Liver (tissue), 9 donors: ENCODE measurements around the gene XKR7. TPM values are rescaled to one million over a fixed set of nuclear protein-coding genes. Genes with fewer than 3 reads are reported as not detected.

Experiments used
- DNase-seq: peaks from one replicate; pipeline ENCODE4 v3.0.0-alpha.2; 2017; ENCODE audit warnings: low spot score
- H3K27ac ChIP-seq, 2 donors: one replicate each; pipeline ENCODE4 v1.7.0; 2013; ENCODE audit warnings: inconsistent platforms in 2 of 2, low read length in 2 of 2, control low read depth in 1 of 2, low read depth in 1 of 2, mild to moderate bottlenecking in 1 of 2
- H3K27me3 ChIP-seq, 4 donors: one replicate each; pipeline versions ENCODE4 v1.6.1 to v1.7.0; 2013; ENCODE audit warnings: low read length in 3 of 4, inconsistent platforms in 1 of 4, mild to moderate bottlenecking in 1 of 4, moderate library complexity in 1 of 4; ENCODE audit not compliant: control insufficient read depth in 4 of 4, insufficient read depth in 4 of 4
- H3K36me3 ChIP-seq, 4 donors: one replicate each; pipeline versions ENCODE4 v1.6.1 to v1.7.0; 2013; ENCODE audit warnings: low read length in 3 of 4, mild to moderate bottlenecking in 3 of 4, low read depth in 1 of 4, moderate library complexity in 1 of 4; ENCODE audit not compliant: control insufficient read depth in 4 of 4, insufficient read depth in 3 of 4
- H3K4me1 ChIP-seq, 4 donors: one replicate each; pipeline versions ENCODE4 v1.6.1 to v1.7.0; 2013; ENCODE audit warnings: low read length in 3 of 4, mild to moderate bottlenecking in 3 of 4, moderate library complexity in 1 of 4; ENCODE audit not compliant: control insufficient read depth in 4 of 4, insufficient read depth in 4 of 4
- H3K4me3 ChIP-seq, 3 donors: one replicate each; pipeline versions ENCODE4 v1.6.1 to v1.7.0; 2013; ENCODE audit warnings: low read length in 3 of 3, control low read depth in 1 of 3, low read depth in 1 of 3, mild to moderate bottlenecking in 1 of 3
- H3K9ac ChIP-seq, 2 donors: one replicate each; pipeline ENCODE4 v1.7.0; 2013; ENCODE audit warnings: low read length in 2 of 2, mild to moderate bottlenecking in 2 of 2, moderate library complexity in 2 of 2, control low read depth in 1 of 2, low read depth in 1 of 2
- H3K9me3 ChIP-seq, 4 donors: one replicate each; pipeline versions ENCODE4 v1.6.1 to v1.7.0; 2013; ENCODE audit warnings: low read length in 3 of 4; ENCODE audit not compliant: control insufficient read depth in 4 of 4
- CTCF ChIP-seq: fragments of 150-350 bp; IDR thresholded peaks from 2 replicates; pipeline ENCODE4 v1.5.1; 2017; ENCODE audit warnings: improper control_type of control experiment, low read depth, low read length; ENCODE audit not compliant: missing input control
- EGR1 ChIP-seq, 2 donors: IDR thresholded peaks; 2 replicates each; pipeline ENCODE4 v1.6.1; 2016 to 2018; ENCODE audit warnings: antibody characterized with exemption in 2 of 2, low read depth in 2 of 2
- FOXA1 ChIP-seq: IDR thresholded peaks from 2 replicates; pipeline ENCODE4 v1.6.1; 2016; ENCODE audit warnings: antibody characterized with exemption
- FOXA2 ChIP-seq: IDR thresholded peaks from 2 replicates; pipeline ENCODE4 v1.6.1; 2016; ENCODE audit warnings: antibody characterized with exemption
- HNF4A ChIP-seq, 2 donors: conservative IDR thresholded peaks; 2 replicates each; pipeline ENCODE4 v1.6.1; 2016; ENCODE audit warnings: antibody characterized with exemption in 2 of 2, mild to moderate bottlenecking in 2 of 2
- JUND ChIP-seq, 2 donors: IDR thresholded peaks; 2 replicates each; pipeline ENCODE4 v1.6.1; 2016; ENCODE audit warnings: antibody characterized with exemption in 2 of 2
- NR2F2 ChIP-seq: IDR thresholded peaks from 2 replicates; pipeline ENCODE4 v1.6.1; 2016; ENCODE audit warnings: antibody characterized with exemption
- REST ChIP-seq: IDR thresholded peaks from 2 replicates; pipeline ENCODE4 v1.6.1; 2016; ENCODE audit warnings: antibody characterized with exemption, mild to moderate bottlenecking
- RXRA ChIP-seq, 2 donors: IDR thresholded peaks; 2 replicates each; pipeline ENCODE4 v1.6.1; 2017 to 2018; ENCODE audit warnings: antibody characterized with exemption in 2 of 2, mild to moderate bottlenecking in 1 of 2
- SP1 ChIP-seq: IDR thresholded peaks from 2 replicates; pipeline ENCODE4 v1.6.1; 2018; ENCODE audit warnings: antibody characterized with exemption, mild to moderate bottlenecking
- YY1 ChIP-seq: IDR thresholded peaks from 2 replicates; pipeline ENCODE4 v1.6.1; 2016; ENCODE audit warnings: antibody characterized with exemption, mild to moderate bottlenecking
- ZBTB33 ChIP-seq: IDR thresholded peaks from 2 replicates; pipeline ENCODE4 v1.6.1; 2016; ENCODE audit warnings: antibody characterized with exemption
- WGBS: extraction: QIAGEN DNeasy Blood & Tissue Kit; methylation state at CpG from one replicate; pipeline ENCODE4 v1.1.7; 2013; 5-methylcytosine and 5-hydroxymethylcytosine counted together
- polyA plus RNA-seq, 2 donors: library from polyadenylated mRNA; stranded (reverse) in 1 of 2; unstranded in 1 of 2; fragments of 200-250 nt in 1 of 2; fragments of >200 nt in 1 of 2; fragmentation: Nextera tagmentation in 1 of 2; extraction: Ambion mirVana in 1 of 2; gene quantifications; one replicate each; pipeline versions ENCODE4 v1.2.1 to v1.2.3, GENCODE V29; 2013 to 2015
- total RNA-seq, 2 donors: library from RNA; depleted of rRNA; stranded (reverse); fragments of >200 nt; gene quantifications; one replicate each; pipeline ENCODE4 v1.2.3, GENCODE V29; 2014
- donor health status: healthy.
- donor health status: healthy.
- donor health status: healthy.
- donor health status: healthy.
- donor health status: healthy.

The XKR7 gene
- total and polyA plus RNA-seq, 4 donors = under 0.01 to 0.05 TPM; not detected in 2

GRCh38 chr20:31945785-31946184, 22.2 kb upstream of the XKR7 start:
- H3K27ac ChIP-seq = no peak overlapping the region
- H3K9ac ChIP-seq = no peak overlapping the region
- H3K4me3 ChIP-seq = no peak overlapping the region
- peaks cover under 1 to 7% (median 5%) of the 10 kb centered on the region in 4 donors for H3K4me1 ChIP-seq
- TF ChIP-seq SP1 (no peak), ZBTB33 (no peak), EGR1 (IDR thresholded peaks at IDR 0.05; ENCODE audit: low read depth in 2 of 2) (no peak), HNF4A (conservative IDR thresholded peaks at IDR 0.05) (no peak), REST (no peak), NR2F2 (no peak), FOXA1 (no peak), CTCF (no peak), JUND (IDR thresholded peaks at IDR 0.05) (no peak), RXRA (IDR thresholded peaks at IDR 0.05) (no peak), YY1 (no peak), FOXA2 (no peak)
- DNase-seq = no peak
- no peaks in the 10 kb centered on the region for H3K9me3 ChIP-seq
- WGBS = 70% methylated on average over 6 of the region's 6 CpGs
- peaks cover 7 to 63% (median 50%) of the 10 kb centered on the region in 4 donors for H3K36me3 ChIP-seq
- no peaks in the 10 kb centered on the region for H3K27me3 ChIP-seq

GRCh38 chr20:31948008-31948407, 19.9 kb upstream of the XKR7 start:
- Histone ChIP-seq H3K4me1 (peaks cover 4 to 14% (median 10%) of the 10 kb centered on the region in 4 donors), H3K27me3 (no peaks in the 10 kb centered on the region), H3K4me3 (no peak overlapping the region), H3K27ac (no peak overlapping the region), H3K9ac (no peak overlapping the region), H3K36me3 (peaks cover 7 to 57% (median 50%) of the 10 kb centered on the region in 4 donors), H3K9me3 (no peaks in the 10 kb centered on the region)
- 97% methylated on average over 2 of the region's 2 CpGs for WGBS
- DNase-seq = no peak
- TF ChIP-seq NR2F2 (no peak), FOXA1 (no peak), HNF4A (conservative IDR thresholded peaks at IDR 0.05) (no peak), REST (no peak)
